OCI-LY1 (cell line): Measurements from ENCODE around the gene STARD13.

Source experiments
- CTCF ChIP-seq: fragments of 200-600 bp; sonication (generic), shearing (Covaris generic); IDR thresholded peaks from 2 replicates; pipeline ENCODE4 v1.5.1; 2017; ENCODE audit warnings: mild to moderate bottlenecking, antibody characterized with exemption, low read length, moderate library complexity, mixed read lengths
- EZH2 ChIP-seq: fragments of 200-600 bp; sonication (generic), shearing (Covaris generic); IDR thresholded peaks from 2 replicates; pipeline ENCODE4 v1.8.0; 2017; ENCODE audit warnings: borderline replicate concordance, mixed run types, mild to moderate bottlenecking, antibody characterized with exemption, low read length, moderate library complexity, mixed read lengths

- TF ChIP-seq CTCF (no peak), EZH2 (no peak)
These were observed 49.5 kb downstream of the STARD13 start for GRCh38 chr13:33236021-33236420.
